Large intestine (tissue), 1 donor: Measurements from ENCODE around the gene BAIAP2L1. TPM values are rescaled to one million over a fixed set of nuclear protein-coding genes. Genes with fewer than 3 reads are reported as not detected.

Experiments used
- polyA plus RNA-seq: library from polyadenylated mRNA; unstranded; fragments of 120-200 nt; gene quantifications from one replicate; pipeline ENCODE4 v1.2.1, GENCODE V29; 2013

BAIAP2L1 gene
- polyA plus RNA-seq, 1 donor: 30.3 TPM

Other genes with a start within 250 kb of the BAIAP2L1 start
- gene BHLHA15, start 189.7 kb downstream of the BAIAP2L1 start, polyA plus RNA-seq: 0.60 TPM
- gene TECPR1, start 148.9 kb downstream of the BAIAP2L1 start, polyA plus RNA-seq: 15.1 TPM
- gene BRI3, start 119.4 kb downstream of the BAIAP2L1 start, polyA plus RNA-seq: 207 TPM
- 9.2 TPM for gene NPTX2, start 216.2 kb upstream of the BAIAP2L1 start, polyA plus RNA-seq